K562 (cell line): Measurements from ENCODE around the gene ORM1. TPM values are rescaled to one million over a fixed set of nuclear protein-coding genes. Genes with fewer than 3 reads are reported as not detected.

Experiments used
- ATAC-seq: fragments of 200-7000 bp; cut with Tn5 transposase; 3 replicates; pipeline ENCODE4 v1.9.1; 2020; ENCODE audit warnings: moderate library complexity
- BruUV-seq: library from RNA; stranded (reverse); fragments of 400-500 nt; replicated peaks from 2 replicates; lab custom pipeline; 2021; lab: Mats Ljungman, UMichigan
- CTCF ChIA-PET: fragments of 300-600 bp; formaldehyde crosslinking; extraction: SDS; loops from one replicate; lab custom pipeline; 2021; ENCODE audit warnings: low intra/inter-chr PET ratio; lab: Yijun Ruan, JAX
- POLR2A ChIA-PET: fragments of 300-600, 350-650 bp; sonication (Branson Sonifier 250); formaldehyde crosslinking; extraction: SDS; loops from one replicate; lab custom pipeline; 2021; ENCODE audit warnings: antibody characterized with exemption, inconsistent platforms; lab: Yijun Ruan, JAX
- DNase-seq, 4 experiments: peaks; one replicate each; pipeline versions ENCODE4 v3.0.0 to v3.0.0-alpha.2; 2011 to 2018; ENCODE audit warnings: low spot score in 3 of 4, mixed read lengths in 3 of 4; ENCODE audit errors: extremely low read depth in 1 of 4
- FAIRE-seq: peaks from 2 replicates; lab custom pipeline; 2011; peaks lifted over from hg19 to GRCh38; lab: Jason Lieb, UNC
- H2AFZ ChIP-seq: 2 replicates; pipeline ENCODE4 v1.6.0; 2011; ENCODE audit warnings: low read depth, low read length, control low read depth, inconsistent platforms
- H3K27ac ChIP-seq: fragments of 200-600 bp; 3 replicates; pipeline ENCODE4 v1.8.0; 2011; ENCODE audit warnings: low read depth, mild to moderate bottlenecking, control low read depth, inconsistent platforms, low read length, moderate library complexity, mixed read lengths; ENCODE audit errors: extremely low read depth
- H3K27me3 ChIP-seq, 2 experiments: fragments of 300-600 bp in 1 of 2; 2 replicates in 1 of 2; 3 replicates in 1 of 2; pipeline versions ENCODE4 v1.6.0 to v1.8.0; 2011; ENCODE audit warnings: inconsistent platforms in 2 of 2, low read length in 2 of 2, mild to moderate bottlenecking in 1 of 2, mixed read lengths in 1 of 2, moderate library complexity in 1 of 2; ENCODE audit not compliant: control insufficient read depth in 2 of 2, insufficient read depth in 2 of 2
- H3K36me3 ChIP-seq: fragments of 300-600 bp; 3 replicates; pipeline ENCODE4 v1.8.0; 2011; ENCODE audit warnings: mild to moderate bottlenecking, low read length, inconsistent platforms; ENCODE audit not compliant: control insufficient read depth, insufficient read depth
- H3K4me1 ChIP-seq, 2 experiments: fragments of 200-600 bp in 1 of 2; replicated peaks in 1 of 2; 2 replicates in 1 of 2; 3 replicates in 1 of 2; pipeline versions ENCODE4 v1.5.1 to v1.8.0; 2011; ENCODE audit warnings: inconsistent platforms in 2 of 2, low read length in 2 of 2, mild to moderate bottlenecking in 1 of 2, mixed read lengths in 1 of 2, moderate library complexity in 1 of 2; ENCODE audit not compliant: control insufficient read depth in 2 of 2, insufficient read depth in 2 of 2
- H3K4me2 ChIP-seq: 2 replicates; pipeline ENCODE4 v1.6.1; 2011; ENCODE audit warnings: low read length, control low read depth, inconsistent platforms, mixed read lengths; ENCODE audit not compliant: insufficient read depth
- H3K4me3 ChIP-seq: fragments of 200-600 bp; sonication (generic), shearing (Covaris generic); 2 replicates; pipeline ENCODE4 v1.5.1; 2016; ENCODE audit warnings: control low read depth, inconsistent platforms
- H3K79me2 ChIP-seq: fragments of 200-600 bp; 3 replicates; pipeline ENCODE4 v1.8.0; 2011; ENCODE audit warnings: low read length, inconsistent platforms; ENCODE audit not compliant: control insufficient read depth, insufficient read depth
- H3K9ac ChIP-seq, 2 experiments: 2 replicates each; pipeline versions ENCODE4 v1.6.0 to v1.6.1; 2011; ENCODE audit warnings: low read depth in 2 of 2, low read length in 2 of 2, control low read depth in 1 of 2, inconsistent platforms in 1 of 2, mild to moderate bottlenecking in 1 of 2, mixed read lengths in 1 of 2; ENCODE audit not compliant: insufficient read depth in 1 of 2
- H3K9me1 ChIP-seq: one replicate; pipeline ENCODE4 v1.6.0; 2011; ENCODE audit warnings: inconsistent platforms, mild to moderate bottlenecking, low read length, moderate library complexity; ENCODE audit not compliant: control insufficient read depth, insufficient read depth
- H3K9me3 ChIP-seq: replicated peaks from 2 replicates; pipeline ENCODE4 v1.5.1; 2011; ENCODE audit warnings: low read depth, low read length, inconsistent platforms; ENCODE audit not compliant: control insufficient read depth, insufficient read depth
- H4K20me1 ChIP-seq: replicated peaks from 2 replicates; pipeline ENCODE4 v1.6.1; 2011; ENCODE audit warnings: low read length, inconsistent platforms, mixed read lengths; ENCODE audit not compliant: control insufficient read depth, insufficient read depth
- ATF1 ChIP-seq, 2 experiments: fragments of 450-650 bp in 1 of 2; IDR thresholded peaks; 2 replicates each; pipeline ENCODE4 v1.6.1; 2016; ENCODE audit warnings: missing compliant biosample characterization in 1 of 2, missing genetic modification characterization in 1 of 2
- CCAR2 ChIP-seq: fragments of 200-400 bp; formaldehyde crosslinking; IDR thresholded peaks from 2 replicates; pipeline ENCODE4 v1.6.1; 2017; ENCODE audit warnings: mild to moderate bottlenecking, low read depth, low read length
- MCM3 ChIP-seq: fragments of 450-650 bp; IDR thresholded peaks from 2 replicates; pipeline ENCODE4 v1.6.1; 2016
- NFRKB ChIP-seq: fragments of 450-650 bp; IDR thresholded peaks from 2 replicates; pipeline ENCODE4 v1.6.1; 2016; ENCODE audit warnings: low read depth
- NR2F6 ChIP-seq: fragments of 450-650 bp; formaldehyde crosslinking; IDR thresholded peaks from 2 replicates; pipeline ENCODE4 v1.4.0; 2020; ENCODE audit warnings: mild to moderate bottlenecking
- PYGO2 ChIP-seq: fragments of 450-650 bp; IDR thresholded peaks from 2 replicates; pipeline ENCODE4 v1.6.1; 2016; ENCODE audit warnings: mild to moderate bottlenecking, missing genetic modification characterization, moderate library complexity, missing compliant biosample characterization
- SIX5 ChIP-seq, 2 experiments: IDR thresholded peaks; 2 replicates each; pipeline ENCODE4 v1.6.1; 2011; ENCODE audit warnings: low read length in 2 of 2, borderline replicate concordance in 1 of 2, low read depth in 1 of 2, mild to moderate bottlenecking in 1 of 2, moderate library complexity in 1 of 2; ENCODE audit not compliant: insufficient read depth in 1 of 2
- SMAD2 ChIP-seq: fragments of 150-350 bp; IDR thresholded peaks from 2 replicates; pipeline ENCODE4 v1.6.1; 2014; ENCODE audit warnings: low read depth, mild to moderate bottlenecking, low read length
- SRF ChIP-seq, 2 experiments: fragments of 250-450, 450-650 bp in 1 of 2; sonication (Bioruptor Pico) in 1 of 2; sonication (generic) in 1 of 2; formaldehyde crosslinking; IDR thresholded peaks; 2 replicates each; pipeline versions ENCODE4 v1.5.0 to v1.5.1; 2020 to 2022; ENCODE audit warnings: mild to moderate bottlenecking in 1 of 2, missing genetic modification reagents in 1 of 2
- U2AF1 ChIP-seq: fragments of 200-400 bp; formaldehyde crosslinking; optimal IDR thresholded peaks from 2 replicates; pipeline ENCODE3; 2017; ENCODE audit warnings: mild to moderate bottlenecking, low read depth, low read length, moderate library complexity
- XRCC3 ChIP-seq: fragments of 450-650 bp; IDR thresholded peaks from 2 replicates; pipeline ENCODE4 v1.6.1; 2017; ENCODE audit warnings: mild to moderate bottlenecking, moderate library complexity
- ZC3H4 ChIP-seq: sonication (generic); formaldehyde crosslinking; IDR thresholded peaks from 2 replicates; pipeline ENCODE4 v1.9.0; 2021; ENCODE audit warnings: missing genetic modification reagents, borderline replicate concordance
- WGBS: fragments of 100-300 bp; shearing (Covaris generic); methylation state at CpG from one replicate; pipeline ENCODE4 v1.1.6; 2016; ENCODE audit warnings: low coverage, mixed read lengths; ENCODE audit not compliant: insufficient coverage; ENCODE audit errors: missing lambda C conversion rate; 5-methylcytosine and 5-hydroxymethylcytosine counted together
- in situ Hi-C: fragments of 300-500 bp; cut with MboI; formaldehyde crosslinking; loops from 4 replicates; pipeline ENCODE4 v1.15.0; 2018; ENCODE audit warnings: inconsistent platforms, mixed read lengths
- intact Hi-C: fragments of 100-400 bp; cut with micrococcal nuclease; formaldehyde crosslinking; loops from 2 replicates; pipeline ENCODE4 v1.14.2; 2022
- polyA plus RNA-seq, 8 experiments: library from polyadenylated mRNA; depleted of rRNA in 4 of 8; stranded (reverse) in 5 of 8; unstranded in 3 of 8; fragments of >200 nt; fragmentation: Nextera tagmentation in 2 of 8; fragmentation: Illumina TruSeq in 1 of 8; extraction: Ambion mirVana in 2 of 8; extraction: Trizol in 1 of 8; gene quantifications; 2 replicates each; pipeline versions ENCODE4 v1.2.1 to v1.2.3, GENCODE V29; 2011 to 2014; ENCODE audit warnings: inconsistent platforms in 1 of 8, missing spikeins in 1 of 8
- total RNA-seq, 7 experiments: library from RNA; depleted of rRNA in 6 of 7; stranded (reverse); fragments of >200 nt in 6 of 7; fragmentation: Illumina TruSeq in 2 of 7; extraction: Trizol in 2 of 7; gene quantifications; 2 replicates each; pipeline versions ENCODE4 v1.2.1 to v1.2.3, GENCODE V29; 2011 to 2021; ENCODE audit warnings: low replicate concordance in 1 of 7
- TF ChIP-seq, protein P1 (sequence below): sonication (generic); formaldehyde crosslinking; IDR thresholded peaks from 2 replicates; pipeline ENCODE4 v1.9.0; 2022; ENCODE audit warnings: mild to moderate bottlenecking, missing genetic modification reagents
- TF ChIP-seq, protein P2 (sequence below): fragments of 250-450 bp; sonication (Bioruptor Pico); IDR thresholded peaks from 2 replicates; pipeline ENCODE4 v1.5.1; 2021; ENCODE audit warnings: mild to moderate bottlenecking
- TF ChIP-seq, protein P3 (sequence below): fragments of 250-450 bp; sonication (Bioruptor Pico); IDR thresholded peaks from 2 replicates; pipeline ENCODE4 v1.4.0; 2020
- TF ChIP-seq, protein P4 (sequence below): fragments of 450-650 bp; IDR thresholded peaks from 2 replicates; pipeline ENCODE4 v1.6.1; 2018; ENCODE audit warnings: mild to moderate bottlenecking, low read depth; ENCODE audit not compliant: partially characterized antibody
- TF ChIP-seq, protein P5 (sequence below): fragments of 250-450 bp; sonication (Bioruptor Pico); IDR thresholded peaks from 2 replicates; pipeline ENCODE4 v1.8.0; 2022; ENCODE audit warnings: moderate library complexity, mild to moderate bottlenecking, inconsistent platforms

The ORM1 gene
- total and polyA plus RNA-seq, 9 of the 15 experiments (the other 6 are each of a cell fraction or from before 2014, with no cell fraction given) = 2.9 TPM; not detected in 8

DNA sequence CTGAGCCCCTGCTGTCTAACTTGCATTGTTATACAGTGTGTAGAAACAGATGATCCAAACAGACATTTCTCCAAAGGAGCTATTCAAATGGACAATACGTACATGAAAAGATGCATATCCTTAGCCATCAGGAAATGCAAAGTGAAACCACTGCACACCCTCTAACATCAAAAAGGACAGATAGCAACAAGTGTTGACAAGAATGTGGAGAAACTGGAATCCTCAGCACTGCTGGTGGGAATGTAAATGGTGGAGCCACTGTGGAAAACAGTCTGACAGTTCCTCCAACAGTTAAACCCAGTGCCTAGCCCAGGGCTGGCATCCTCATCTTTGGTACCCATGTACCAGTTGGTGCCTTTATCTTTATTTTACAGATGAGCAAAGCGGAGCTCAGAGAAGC, 15.3 kb downstream of the ORM1 start:
- Histone ChIP-seq H3K4me2 (no peak overlapping the region), H3K9me3 (no peaks in the 10 kb centered on the region), H3K36me3 (peaks cover 6% of the 10 kb centered on the region; the same call in 2 of the 3 replicates), H3K9ac (no peak overlapping the region), H2AFZ (no peak overlapping the region), H3K4me3 (no peak overlapping the region), H3K27me3 (no peaks in the 10 kb centered on the region), H3K9me1 (no peaks in the 10 kb centered on the region), H4K20me1 (peaks cover 7% of the 10 kb centered on the region; the same call in 1 of the 2 replicates), H3K27ac (no peak overlapping the region), H3K79me2 (no peaks in the 10 kb centered on the region), H3K4me1 (peaks cover 0 to 3% of the 10 kb centered on the region in 2 experiments; a peak in 1 of 5 replicates)
- ChIA-PET POLR2A (interaction anchor here (1.2 kb wide), 1 partner anchor 11 kb away, joined by 4 read pairs; no protein-coding TSS in a partner anchor), CTCF (interaction anchor here (0.6 kb wide), 1 partner anchor 67 kb away, joined by 3 read pairs; no protein-coding TSS in a partner anchor)
- ATAC-seq (no peak), DNase-seq (no peak), FAIRE-seq (no peak)
- in situ Hi-C loops = no loop called here
- intact Hi-C loops = loop anchor here (2.0 to 5.0 kb wide), 3 partner anchors 55 to 314 kb away; no protein-coding TSS in a partner anchor
- WGBS = 60% methylated on average over 2 of the region's 2 CpGs
- BruUV-seq = no TSS peak
- TF ChIP-seq, protein P1, sequence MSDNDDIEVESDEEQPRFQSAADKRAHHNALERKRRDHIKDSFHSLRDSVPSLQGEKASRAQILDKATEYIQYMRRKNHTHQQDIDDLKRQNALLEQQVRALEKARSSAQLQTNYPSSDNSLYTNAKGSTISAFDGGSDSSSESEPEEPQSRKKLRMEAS (CRISPR knock-in tag) = no peak
- no peak for TF ChIP-seq MCM3
- no peak for TF ChIP-seq NR2F6 (CRISPR knock-in tag)
- TF ChIP-seq CCAR2 = no peak
- no peak for TF ChIP-seq SMAD2
- no peak for TF ChIP-seq SRF (CRISPR knock-in tag; IDR thresholded peaks at IDR 0.05)
- TF ChIP-seq, protein P2, sequence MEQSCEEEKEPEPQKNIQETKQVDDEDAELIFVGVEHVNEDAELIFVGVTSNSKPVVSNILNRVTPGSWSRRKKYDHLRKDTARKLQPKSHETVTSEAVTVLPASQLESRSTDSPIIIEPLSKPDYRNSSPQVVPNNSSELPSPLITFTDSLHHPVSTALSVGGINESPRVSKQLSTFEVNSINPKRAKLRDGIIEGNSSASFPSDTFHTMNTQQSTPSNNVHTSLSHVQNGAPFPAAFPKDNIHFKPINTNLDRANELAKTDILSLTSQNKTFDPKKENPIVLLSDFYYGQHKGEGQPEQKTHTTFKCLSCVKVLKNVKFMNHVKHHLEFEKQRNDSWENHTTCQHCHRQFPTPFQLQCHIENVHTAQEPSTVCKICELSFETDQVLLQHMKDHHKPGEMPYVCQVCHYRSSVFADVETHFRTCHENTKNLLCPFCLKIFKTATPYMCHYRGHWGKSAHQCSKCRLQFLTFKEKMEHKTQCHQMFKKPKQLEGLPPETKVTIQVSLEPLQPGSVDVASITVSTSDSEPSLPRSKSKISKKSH = no peak
- no peak for TF ChIP-seq XRCC3
- no peak for TF ChIP-seq ZC3H4
- TF ChIP-seq, protein P3, sequence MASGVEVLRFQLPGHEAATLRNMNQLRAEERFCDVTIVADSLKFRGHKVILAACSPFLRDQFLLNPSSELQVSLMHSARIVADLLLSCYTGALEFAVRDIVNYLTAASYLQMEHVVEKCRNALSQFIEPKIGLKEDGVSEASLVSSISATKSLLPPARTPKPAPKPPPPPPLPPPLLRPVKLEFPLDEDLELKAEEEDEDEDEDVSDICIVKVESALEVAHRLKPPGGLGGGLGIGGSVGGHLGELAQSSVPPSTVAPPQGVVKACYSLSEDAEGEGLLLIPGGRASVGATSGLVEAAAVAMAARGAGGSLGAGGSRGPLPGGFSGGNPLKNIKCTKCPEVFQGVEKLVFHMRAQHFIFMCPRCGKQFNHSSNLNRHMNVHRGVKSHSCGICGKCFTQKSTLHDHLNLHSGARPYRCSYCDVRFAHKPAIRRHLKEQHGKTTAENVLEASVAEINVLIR (CRISPR knock-in tag) = no peak
- TF ChIP-seq U2AF1 = no peak
- TF ChIP-seq PYGO2 = no peak
- no peak for TF ChIP-seq ATF1 (CRISPR knock-in tag; IDR thresholded peaks at IDR 0.05)
- TF ChIP-seq ATF1 (tag; IDR thresholded peaks at IDR 0.05) = no peak
- no peak for TF ChIP-seq SIX5 (IDR thresholded peaks at IDR 0.05; ENCODE audit: borderline replicate concordance in 1 of 2, insufficient read depth in 1 of 2, low read depth in 1 of 2, low read length in 2 of 2)
- TF ChIP-seq, protein P4, sequence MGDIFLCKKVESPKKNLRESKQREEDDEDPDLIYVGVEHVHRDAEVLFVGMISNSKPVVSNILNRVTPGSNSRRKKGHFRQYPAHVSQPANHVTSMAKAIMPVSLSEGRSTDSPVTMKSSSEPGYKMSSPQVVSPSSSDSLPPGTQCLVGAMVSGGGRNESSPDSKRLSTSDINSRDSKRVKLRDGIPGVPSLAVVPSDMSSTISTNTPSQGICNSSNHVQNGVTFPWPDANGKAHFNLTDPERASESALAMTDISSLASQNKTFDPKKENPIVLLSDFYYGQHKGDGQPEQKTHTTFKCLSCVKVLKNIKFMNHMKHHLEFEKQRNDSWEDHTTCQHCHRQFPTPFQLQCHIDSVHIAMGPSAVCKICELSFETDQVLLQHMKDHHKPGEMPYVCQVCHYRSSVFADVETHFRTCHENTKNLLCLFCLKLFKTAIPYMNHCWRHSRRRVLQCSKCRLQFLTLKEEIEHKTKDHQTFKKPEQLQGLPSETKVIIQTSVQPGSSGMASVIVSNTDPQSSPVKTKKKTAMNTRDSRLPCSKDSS = no peak
- no peak for TF ChIP-seq NFRKB
- TF ChIP-seq, protein P5, sequence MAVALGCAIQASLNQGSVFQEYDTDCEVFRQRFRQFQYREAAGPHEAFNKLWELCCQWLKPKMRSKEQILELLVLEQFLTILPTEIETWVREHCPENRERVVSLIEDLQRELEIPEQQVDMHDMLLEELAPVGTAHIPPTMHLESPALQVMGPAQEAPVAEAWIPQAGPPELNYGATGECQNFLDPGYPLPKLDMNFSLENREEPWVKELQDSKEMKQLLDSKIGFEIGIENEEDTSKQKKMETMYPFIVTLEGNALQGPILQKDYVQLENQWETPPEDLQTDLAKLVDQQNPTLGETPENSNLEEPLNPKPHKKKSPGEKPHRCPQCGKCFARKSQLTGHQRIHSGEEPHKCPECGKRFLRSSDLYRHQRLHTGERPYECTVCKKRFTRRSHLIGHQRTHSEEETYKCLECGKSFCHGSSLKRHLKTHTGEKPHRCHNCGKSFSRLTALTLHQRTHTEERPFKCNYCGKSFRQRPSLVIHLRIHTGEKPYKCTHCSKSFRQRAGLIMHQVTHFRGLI = no peak
